ENCODE results near the gene ABCA3. TPM values are rescaled to one million over a fixed set of nuclear protein-coding genes. Genes with fewer than 3 reads are reported as not detected.

Gene ABCA3
- total RNA-seq, 2 donors from 2014 or later = 1.3 to 4.6 TPM

DNA sequence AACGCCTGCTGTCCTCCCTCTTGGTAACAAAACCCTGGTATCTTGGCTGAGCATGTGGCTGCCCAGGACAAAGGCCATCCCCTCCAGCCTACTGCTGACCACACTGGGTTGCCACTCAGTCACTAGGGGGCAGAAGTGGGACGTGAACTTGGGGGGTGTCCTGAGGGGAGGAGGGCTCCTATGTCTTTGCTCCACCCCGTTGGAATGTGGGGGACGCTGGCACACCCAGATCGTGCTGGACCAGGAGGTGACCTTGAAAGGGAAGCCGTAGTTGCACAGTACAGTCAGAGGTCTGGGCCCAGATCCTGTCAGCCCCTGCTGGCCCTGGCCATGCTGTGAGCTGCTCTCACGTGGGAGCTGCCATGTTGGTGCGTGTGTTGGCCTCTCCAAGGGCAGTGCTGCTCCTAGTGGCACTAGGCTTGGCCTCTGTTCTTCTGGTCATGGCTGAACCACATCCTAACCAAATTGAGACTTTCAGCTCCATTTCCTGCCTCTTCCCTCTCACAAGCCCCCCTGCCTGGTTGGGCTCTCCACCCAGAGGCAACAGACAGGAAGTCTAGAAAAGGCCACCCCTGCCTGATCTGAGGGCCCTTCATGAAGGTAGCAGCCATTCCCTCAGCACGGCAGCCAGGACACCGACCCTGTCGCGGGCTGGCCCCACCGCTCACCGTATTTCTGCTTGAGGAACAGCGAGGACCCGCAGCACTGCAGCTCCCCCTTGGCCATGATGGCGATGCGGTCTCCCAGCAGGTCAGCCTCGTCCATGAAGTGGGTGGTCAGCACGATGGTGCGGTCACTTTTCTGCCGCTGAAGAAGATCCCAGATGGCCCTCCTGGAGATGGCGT is 43.6 kb downstream of the ABCA3 start:
- Histone ChIP-seq H3K27me3 (no peaks in the 10 kb centered on the region), H3K9me3 (no peaks in the 10 kb centered on the region), H3K4me3 (no peak overlapping the region), H3K9ac (ENCODE audit: low read depth in 2 of 2, low read length in 2 of 2) (no peak overlapping the region), H3K36me3 (no peaks in the 10 kb centered on the region), H3K27ac (no peak overlapping the region), H3K4me1 (no peaks in the 10 kb centered on the region)
- no peak for TF ChIP-seq CTCF (IDR thresholded peaks at IDR 0.05)
- peak; percentile 38 for DNase-seq
- intact Hi-C loops (cut with DNase I) = no loop called here

- intact Hi-C loops (cut with DNase I) = no loop called here
- H3K27me3 ChIP-seq = no peaks in the 10 kb centered on the region
- no peaks in the 10 kb centered on the region for H3K4me1 ChIP-seq
- H3K27ac ChIP-seq = no peak overlapping the region
- no peaks in the 10 kb centered on the region for H3K36me3 ChIP-seq
- H3K9me3 ChIP-seq = no peaks in the 10 kb centered on the region
- DNase-seq = no peak
- no peak overlapping the region for H3K4me3 ChIP-seq
- no peak overlapping the region for H3K9ac ChIP-seq (ENCODE audit: low read depth in 2 of 2, low read length in 2 of 2)
- no peak for TF ChIP-seq CTCF (IDR thresholded peaks at IDR 0.05)
Observed at GRCh38 chr16:2295056-2295798, 45.3 kb downstream of the ABCA3 start.

DNA sequence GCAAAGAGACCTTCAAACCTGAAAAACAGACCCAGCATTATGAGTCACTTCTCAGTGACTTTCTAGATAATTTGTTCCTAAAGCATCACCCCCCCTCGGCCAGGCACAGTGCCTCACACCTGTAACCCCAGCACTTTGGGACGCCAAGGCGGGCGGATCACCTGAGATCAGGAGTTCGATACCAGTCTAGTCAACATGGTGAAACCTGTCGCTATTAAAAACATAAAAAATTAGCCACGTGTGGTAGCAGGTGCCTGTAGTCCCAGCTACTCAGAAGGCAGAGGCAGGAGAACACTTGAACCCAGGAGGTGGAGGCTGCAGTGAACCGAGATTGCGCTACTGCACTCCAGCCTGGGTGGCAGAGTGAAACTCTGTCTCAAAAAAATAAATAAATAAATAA is 48.3 kb downstream of the ABCA3 start:
- intact Hi-C loops (cut with DNase I) = no loop called here

DNA sequence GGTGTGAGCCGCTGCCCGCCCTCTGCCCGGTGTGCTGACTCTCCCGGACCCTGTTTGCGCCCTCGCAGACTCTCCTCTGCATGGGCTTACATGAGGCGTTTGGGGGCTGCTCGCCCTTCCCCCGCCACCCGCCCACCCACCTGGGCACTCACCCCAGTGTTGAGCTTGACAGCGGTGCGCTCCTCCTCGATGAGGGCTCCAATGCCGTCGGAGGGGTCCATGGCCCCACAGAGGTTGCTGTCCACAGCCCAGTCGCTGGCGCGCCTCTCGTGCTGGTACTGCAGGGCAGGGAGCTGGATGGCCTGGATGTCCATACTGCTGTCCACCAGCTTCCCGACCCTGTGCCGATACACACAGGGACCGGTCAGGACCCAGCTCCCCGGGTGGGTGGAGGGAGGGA is 51.2 kb downstream of the ABCA3 start:
- intact Hi-C loops (cut with DNase I) = no loop called here
- no peak for TF ChIP-seq CTCF (IDR thresholded peaks at IDR 0.05)
- Histone ChIP-seq H3K4me3 (no peak overlapping the region), H3K9ac (ENCODE audit: low read depth in 2 of 2, low read length in 2 of 2) (no peak overlapping the region), H3K4me1 (no peaks in the 10 kb centered on the region), H3K36me3 (no peaks in the 10 kb centered on the region), H3K9me3 (no peaks in the 10 kb centered on the region), H3K27me3 (no peaks in the 10 kb centered on the region), H3K27ac (no peak overlapping the region)
- no peak for DNase-seq

More for the DNA sequence above, 48.3 kb downstream of the ABCA3 start:
- TF ChIP-seq CTCF (IDR thresholded peaks at IDR 0.05) = no peak
- H3K9me3 ChIP-seq = no peaks in the 10 kb centered on the region
- no peak overlapping the region for H3K27ac ChIP-seq
- H3K36me3 ChIP-seq = no peaks in the 10 kb centered on the region
- H3K4me1 ChIP-seq = no peaks in the 10 kb centered on the region
- H3K9ac ChIP-seq (ENCODE audit: low read depth in 2 of 2, low read length in 2 of 2) = no peak overlapping the region
- DNase-seq = no peak
- H3K4me3 ChIP-seq = no peak overlapping the region
- no peaks in the 10 kb centered on the region for H3K27me3 ChIP-seq

DNA sequence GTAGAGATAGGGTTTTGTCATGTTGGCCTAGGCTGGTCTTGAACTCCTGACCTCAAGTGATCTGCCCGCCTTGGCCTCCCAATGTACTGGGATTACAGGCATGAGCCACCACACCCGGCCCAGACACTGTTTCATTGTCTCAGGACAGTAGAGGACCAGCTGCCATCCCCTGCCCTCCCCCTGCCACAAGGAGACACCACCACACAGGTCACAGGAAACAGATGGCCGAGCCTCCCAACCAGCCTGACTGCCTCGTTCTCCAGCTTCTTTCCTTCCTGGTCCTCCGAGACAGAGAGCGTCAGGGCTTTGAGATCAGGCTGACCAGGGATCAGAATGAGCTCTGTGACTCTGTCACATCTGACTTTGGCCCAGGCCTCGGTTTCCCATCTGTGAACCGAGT is 51.8 kb downstream of the ABCA3 start:
- Histone ChIP-seq H3K36me3 (no peaks in the 10 kb centered on the region), H3K4me3 (no peak overlapping the region), H3K27me3 (no peaks in the 10 kb centered on the region), H3K27ac (no peak overlapping the region), H3K4me1 (no peaks in the 10 kb centered on the region), H3K9ac (ENCODE audit: low read depth in 2 of 2, low read length in 2 of 2) (no peak overlapping the region), H3K9me3 (no peaks in the 10 kb centered on the region)
- TF ChIP-seq CTCF (IDR thresholded peaks at IDR 0.05) = no peak
- intact Hi-C loops (cut with DNase I) = no loop called here
- DNase-seq = no peak
